GM21825 (cell line): ENCODE data around the gene OR2T27.
"Not testable (repeated sequence)": the region's sequence is repeated elsewhere in the genome, so short reads cannot be mapped to it uniquely, and the experiment has no call there.

Source experiments
- ATAC-seq: cut with Tn5 transposase; IDR thresholded peaks from one replicate; pipeline ENCODE4 v1.9.1; 2021; ENCODE audit warnings: mild to moderate bottlenecking, moderate library complexity; ENCODE audit not compliant: unreplicated experiment

OR2T27 gene, protein sequence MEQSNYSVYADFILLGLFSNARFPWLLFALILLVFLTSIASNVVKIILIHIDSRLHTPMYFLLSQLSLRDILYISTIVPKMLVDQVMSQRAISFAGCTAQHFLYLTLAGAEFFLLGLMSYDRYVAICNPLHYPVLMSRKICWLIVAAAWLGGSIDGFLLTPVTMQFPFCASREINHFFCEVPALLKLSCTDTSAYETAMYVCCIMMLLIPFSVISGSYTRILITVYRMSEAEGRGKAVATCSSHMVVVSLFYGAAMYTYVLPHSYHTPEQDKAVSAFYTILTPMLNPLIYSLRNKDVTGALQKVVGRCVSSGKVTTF

GRCh38 chr1:248655354-248655753 lies at the start of gene OR2T27:
TSS of gene OR2T27 (minus strand) at chr1:248655528. CDS start at chr1:248650884, 4,644 bp downstream.
- ATAC-seq, result not testable (repeated sequence)

GRCh38 chr1:248704606-248705005 lies 49.3 kb upstream of the OR2T27 start:
- no peak for ATAC-seq

- ATAC-seq, result no peak
These were observed 48.3 kb upstream of the OR2T27 start for GRCh38 chr1:248703674-248704073.

DNA sequence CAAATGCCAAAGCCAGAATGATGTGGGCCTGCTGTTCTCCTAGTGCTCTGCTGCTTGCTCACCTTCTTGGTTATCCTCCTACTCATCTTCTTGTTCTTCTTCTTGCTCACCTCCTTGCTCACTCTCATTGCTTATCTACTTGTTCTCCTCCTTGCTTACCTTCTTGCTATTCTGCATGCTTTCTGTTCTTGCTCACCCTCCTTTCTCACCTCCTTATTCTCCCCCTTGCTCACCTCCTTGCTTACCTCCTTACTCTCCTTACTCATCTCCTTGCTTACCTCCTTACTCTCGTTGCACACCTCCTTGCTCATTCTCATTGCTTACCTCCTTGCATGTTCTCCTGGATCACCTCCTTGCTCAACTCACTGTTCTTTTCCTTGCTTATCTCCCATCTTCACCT lies 47.4 kb upstream of the OR2T27 start, which contains the start of gene OR14I1:
OR14I1 (minus strand) TSS at position 53 of the 400 bp plus-strand sequence.
- no peak for ATAC-seq

DNA sequence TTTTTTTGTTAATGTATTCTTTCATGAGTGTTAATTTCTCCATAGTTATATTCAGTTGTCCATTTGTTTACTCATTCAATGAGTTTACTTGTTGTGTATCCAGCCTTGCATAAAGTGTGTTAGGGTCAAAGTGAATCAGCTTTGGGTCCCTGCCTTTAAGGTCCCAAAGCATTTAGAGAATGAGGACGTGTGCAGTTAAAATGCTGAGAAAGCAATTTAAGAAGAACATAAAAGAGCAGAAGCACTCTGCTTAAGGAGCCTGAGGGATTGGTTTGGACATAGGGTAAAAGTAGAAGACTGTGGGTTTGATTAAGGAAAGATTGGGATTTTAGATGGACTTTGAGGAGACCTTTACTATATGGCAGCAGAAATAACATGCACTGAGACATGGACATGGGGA lies 43.8 kb upstream of the OR2T27 start:
- no peak for ATAC-seq

DNA sequence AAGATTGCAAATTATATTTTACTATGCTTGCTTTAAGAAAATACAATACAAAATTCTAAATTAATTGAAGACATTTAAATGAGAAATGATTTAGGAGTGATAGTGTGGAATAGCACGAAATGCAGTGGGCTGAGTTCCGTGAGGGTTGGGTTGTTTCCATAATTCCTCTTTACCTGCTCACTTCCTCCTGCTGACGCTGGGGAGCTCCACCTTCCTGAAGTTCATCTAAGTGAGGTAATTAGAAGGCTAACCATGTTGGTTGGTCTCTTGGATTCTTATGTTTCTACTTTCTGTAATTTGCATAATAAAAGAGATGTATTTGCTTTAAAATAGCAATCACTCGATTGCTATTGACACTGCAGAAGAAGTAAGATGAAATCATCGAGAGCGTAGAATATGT lies 42.6 kb upstream of the OR2T27 start:
- ATAC-seq, result no peak

DNA sequence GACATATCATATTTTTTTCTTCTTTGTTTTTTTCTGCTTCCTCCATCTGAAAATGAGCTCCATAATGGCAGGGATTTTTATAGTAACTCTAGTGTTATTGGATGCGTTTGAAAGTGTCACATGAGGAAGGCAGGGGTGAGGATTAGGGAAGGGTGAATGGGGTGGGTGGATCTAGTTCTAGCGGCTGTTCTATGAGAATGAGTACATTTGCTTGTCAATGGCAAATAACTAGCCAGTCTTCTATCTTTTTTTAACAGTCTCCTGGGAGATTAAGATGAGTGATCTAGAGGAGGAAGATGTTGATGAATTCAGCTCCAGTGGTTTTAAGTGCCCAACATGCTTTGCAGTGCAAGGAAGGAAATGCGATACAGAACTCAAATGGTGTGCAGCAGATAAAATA lies 41.4 kb upstream of the OR2T27 start:
- ATAC-seq, result no peak

GRCh38 chr1:248696261-248696660 lies 40.9 kb upstream of the OR2T27 start:
- ATAC-seq, result no peak

DNA sequence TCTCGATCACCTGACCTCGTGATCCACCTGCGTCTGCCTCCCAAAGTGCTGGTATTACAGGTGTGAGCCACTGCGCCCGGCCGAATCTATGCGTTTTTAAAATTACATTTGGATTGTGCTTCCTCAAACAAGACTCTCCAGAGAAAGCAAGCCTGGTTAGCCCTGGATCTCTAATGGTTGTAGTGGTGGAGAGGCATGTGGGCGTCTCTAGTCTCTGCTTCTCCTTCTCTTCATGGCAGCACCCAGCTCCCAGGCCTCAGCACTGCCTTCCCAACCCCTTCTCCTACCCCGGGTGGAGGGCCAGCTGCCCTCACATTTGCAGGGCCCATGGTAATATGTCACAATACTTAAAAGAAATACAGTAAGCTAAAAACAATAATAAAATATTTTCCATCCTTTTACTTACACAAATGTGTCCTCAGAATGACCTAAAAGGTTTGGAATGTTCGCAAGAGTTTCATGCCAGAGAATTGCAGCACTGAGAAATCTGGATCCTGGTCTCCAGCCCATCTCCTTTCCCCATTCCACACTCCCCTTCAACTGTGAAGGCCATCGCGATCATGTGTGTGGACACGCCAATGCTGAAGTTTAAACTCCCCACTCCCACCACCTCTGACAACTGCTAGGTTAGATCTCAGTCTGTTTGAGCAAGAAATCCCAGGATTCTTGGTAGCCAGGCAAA lies 40.3 kb upstream of the OR2T27 start:
- no peak for ATAC-seq

DNA sequence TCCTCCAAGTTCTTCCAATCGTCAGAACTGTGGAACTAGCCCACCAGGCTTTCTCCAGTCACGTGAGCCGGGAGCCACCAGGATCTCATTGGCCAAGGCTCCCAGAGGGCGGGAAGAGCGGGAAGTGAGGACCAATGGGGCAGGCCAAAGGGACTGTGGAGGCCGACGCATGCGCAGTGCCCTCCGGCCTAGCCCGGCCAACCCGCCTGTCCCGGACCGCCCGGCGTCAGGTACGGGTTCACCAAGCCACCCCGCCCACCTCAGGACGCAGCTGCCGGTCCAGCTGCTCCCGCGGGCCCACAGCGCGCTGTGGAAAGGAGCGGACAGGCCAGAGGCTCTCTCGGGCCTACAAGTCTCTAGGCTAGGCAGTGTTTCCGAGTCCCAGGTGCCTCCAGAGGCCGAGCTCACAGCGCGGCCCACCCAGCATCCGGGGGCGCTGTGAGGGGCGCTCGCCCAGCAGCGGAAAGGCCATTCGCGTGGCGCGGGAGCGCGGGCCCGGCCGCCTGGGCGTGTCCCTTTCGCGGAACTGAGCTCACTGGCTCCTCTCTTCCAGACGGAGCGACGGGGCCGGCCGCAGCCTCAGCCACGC lies 36.3 kb upstream of the OR2T27 start:
- ATAC-seq, result no peak

DNA sequence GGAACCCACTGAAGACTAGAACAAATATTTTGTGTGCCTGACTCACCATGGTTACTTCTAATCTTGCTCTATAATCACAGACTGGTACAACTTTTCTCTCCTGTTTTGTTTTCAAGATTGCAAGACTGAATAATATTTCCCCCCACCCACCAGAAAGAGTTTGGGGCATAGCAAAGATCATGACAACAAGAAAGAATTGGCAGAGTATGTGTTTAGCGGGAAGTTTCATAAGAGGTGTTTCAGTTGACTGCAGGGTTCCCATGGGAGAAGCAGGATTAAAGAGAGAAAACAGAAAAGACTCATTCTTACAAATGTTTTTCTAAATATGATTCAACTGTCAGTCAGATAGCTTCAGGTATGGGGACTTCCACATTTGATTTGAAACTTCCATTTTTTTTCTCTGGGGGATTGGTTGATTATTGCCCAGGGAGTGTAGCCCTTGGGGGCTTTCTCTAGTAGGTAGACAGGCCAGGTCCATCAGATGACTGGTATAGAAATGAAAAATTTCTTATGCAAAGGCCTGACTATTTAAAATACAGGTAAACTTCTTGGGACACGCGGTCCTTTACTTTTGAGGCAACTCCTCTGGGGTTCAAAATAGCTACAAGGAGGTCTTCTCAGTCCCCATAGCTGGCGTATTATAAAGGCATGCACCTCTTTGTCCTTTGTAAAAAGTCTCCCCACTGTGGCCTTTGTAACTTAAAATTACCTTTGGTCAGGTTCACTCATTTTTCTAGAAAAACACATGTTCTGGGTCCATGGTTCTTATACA lies 33.4 kb upstream of the OR2T27 start:
- ATAC-seq, result peak; percentile 75

DNA sequence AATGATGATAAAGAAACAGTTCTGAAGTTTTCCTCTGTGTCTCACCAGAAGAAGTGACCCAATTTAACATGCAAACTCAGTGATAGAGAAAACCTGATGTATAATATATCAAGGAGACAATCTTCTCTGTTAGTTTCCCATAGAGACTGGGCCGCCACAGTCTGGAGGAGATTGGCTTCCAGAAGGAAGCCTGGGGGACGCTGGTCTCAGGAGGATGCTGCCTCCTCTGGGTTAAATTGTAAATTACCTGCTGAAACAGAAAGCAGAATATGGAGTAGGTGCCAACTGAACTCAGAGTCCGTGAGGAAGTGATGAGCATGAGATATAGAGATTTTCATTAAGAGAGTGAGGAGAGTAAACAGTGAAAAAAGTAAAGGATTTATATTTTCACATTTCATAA lies 31.5 kb upstream of the OR2T27 start:
- ATAC-seq, result peak; percentile 64

GRCh38 chr1:248681651-248682050 lies 26.3 kb upstream of the OR2T27 start:
- ATAC-seq, result no peak

GRCh38 chr1:248670003-248670402 lies 14.7 kb upstream of the OR2T27 start:
- ATAC-seq, result no peak

DNA sequence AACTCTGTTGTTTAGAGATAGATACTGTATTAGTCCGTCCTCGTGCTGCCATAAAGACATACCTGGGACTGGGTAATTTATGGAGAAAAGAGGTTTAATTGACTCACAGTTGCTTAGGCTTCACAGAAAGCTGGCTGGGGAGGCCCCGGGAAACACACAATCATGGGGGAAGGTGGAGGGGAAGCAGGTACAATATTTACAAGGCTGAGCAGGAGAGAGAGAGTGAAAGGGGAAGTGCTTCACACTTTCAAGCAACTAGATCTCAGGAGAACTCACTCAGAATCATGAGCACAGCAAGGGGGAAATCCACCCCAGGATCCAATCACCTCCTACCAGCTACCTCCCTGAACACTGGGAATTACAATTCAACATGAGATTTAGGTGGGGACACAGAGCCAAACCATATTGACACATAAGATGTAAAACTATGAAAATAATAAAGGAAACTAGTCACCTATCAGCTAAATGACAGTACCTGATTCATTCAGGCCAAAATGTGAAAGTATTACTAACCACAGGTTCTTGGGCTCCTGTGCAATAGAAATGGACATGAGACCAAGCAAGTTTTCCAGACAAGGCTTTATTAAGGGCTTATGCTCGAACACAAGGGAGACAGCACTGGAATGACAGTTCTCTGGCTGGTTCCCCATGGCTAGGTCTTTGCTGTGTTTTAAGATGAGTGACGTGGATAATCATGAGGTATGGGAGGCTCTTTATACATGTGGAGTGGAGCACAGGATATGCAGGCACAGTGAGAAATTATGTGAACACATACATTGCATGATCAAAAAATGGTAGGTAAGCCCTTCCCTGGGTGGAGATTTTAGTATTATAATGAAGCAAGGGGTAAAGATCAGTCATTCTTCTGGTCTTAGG lies 8.4 kb upstream of the OR2T27 start:
- ATAC-seq, result peak; percentile 99

DNA sequence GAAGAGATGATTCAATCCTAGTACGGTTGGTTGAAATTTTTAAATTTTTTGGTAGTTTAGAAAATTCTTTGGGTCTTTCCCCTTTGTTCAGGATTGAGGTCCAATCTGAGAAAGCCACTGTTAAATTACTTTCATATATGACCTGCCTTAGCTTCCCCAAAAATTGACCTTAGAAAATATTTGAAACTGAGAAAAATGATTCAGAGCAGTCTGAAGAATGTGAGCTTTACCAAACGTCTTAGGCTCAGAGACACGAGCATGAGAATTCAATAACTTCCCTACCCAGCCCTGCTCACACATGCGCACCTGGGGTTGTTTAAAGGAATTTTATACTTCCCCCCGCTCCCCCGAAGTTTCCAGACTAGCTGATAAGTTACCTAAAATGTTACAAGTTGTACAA lies 1.5 kb upstream of the OR2T27 start:
- peak; percentile 39 for ATAC-seq

DNA sequence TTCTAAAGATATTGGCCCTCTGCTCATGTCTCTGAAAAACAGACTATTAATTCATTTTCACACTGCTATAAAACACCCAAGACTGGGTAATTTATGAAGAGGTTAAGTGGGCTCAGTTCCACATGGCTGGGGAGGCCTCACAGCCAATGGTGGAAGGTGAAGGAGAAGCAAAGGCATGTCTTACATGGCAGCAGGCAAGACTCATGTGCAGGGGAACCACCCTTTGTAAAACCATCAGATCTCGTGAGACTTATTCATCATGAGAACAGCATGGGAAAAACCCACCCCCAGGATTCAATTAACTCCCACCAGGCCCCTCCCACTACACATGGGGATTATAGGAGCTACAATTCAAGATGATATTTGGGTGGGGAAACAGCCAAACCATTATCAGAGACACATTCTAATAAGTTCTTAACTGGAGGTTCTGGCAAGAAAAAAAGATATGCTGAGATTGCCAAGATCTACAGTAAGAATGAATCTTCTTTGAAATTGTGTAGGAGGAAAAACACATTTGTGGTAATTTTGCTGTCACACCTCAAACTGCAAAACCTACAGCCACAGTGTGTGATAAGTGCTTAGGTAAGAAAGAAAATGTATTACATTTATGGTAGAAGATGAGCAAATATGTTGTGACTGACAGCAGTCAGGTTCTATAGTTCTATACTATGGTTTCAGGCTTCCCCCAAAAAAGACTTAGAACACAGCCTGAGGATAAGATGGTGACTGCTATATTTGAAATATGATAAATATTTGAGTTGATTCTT lies 6.4 kb downstream of the OR2T27 start:
- ATAC-seq, result not testable (repeated sequence)

DNA sequence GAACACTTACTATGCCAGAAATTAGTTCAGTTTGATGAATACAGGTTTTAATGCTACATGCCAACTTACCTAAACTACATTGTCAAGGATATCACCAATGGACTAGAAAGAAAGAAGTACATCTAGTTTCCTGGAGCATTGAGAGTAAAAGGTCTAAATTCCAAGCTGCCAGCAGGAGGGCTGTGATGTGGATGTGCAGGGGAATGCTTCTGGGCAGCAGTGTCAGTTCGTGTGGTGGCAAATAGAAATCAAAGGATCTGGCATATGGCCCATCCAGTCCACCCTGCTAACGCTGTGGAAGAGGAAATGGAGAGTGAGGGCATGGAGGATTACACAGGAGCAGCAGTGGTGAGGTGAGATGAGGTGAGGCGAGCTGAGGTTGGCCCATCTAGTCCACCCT lies 10.2 kb downstream of the OR2T27 start, which contains the start of gene OR2T35:
OR2T35 (minus strand) TSS at position 101 of the 400 bp plus-strand sequence. CDS start 6,020 bp downstream, outside the sequence.
- ATAC-seq, result not testable (repeated sequence)

DNA sequence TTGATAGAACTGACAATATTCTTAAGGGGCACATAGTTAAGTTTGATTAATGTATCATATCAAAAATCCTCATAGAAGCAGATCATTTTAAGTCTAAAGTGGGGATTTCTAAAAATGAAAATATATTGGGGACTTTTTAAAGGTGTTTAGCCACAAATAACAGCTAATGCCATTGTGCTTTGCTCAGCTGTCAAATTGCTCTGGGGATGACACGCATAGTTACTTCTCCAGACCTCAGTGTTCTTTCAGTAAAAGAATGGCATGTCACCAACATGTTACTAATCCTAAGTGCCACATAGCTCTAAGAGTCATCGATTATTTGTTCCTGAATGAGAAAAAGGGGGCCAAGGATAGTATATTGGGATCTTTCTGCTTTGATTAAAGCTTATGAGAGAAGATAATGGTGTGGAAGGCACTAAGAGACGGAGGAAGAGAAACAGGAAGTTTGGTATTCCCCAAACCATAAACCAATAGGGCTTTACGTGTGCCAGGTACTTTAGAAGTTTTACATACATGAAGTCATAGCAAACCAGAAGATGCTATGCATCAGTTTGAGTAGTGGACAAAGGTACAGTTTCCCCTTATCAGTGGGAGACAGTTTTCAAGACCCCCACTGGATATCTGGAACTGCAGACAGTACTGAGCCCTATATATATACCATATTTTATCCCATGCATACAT lies 12.2 kb downstream of the OR2T27 start:
- ATAC-seq, result peak; percentile 75
